K562 (cell line): Measurements from ENCODE around the gene XPOT. TPM values are rescaled to one million over a fixed set of nuclear protein-coding genes. Genes with fewer than 3 reads are reported as not detected.

Source experiments
- BACH1 ChIP-seq: fragments of 200-800 bp; sonication (Bioruptor generic); IDR thresholded peaks from 2 replicates; pipeline ENCODE4 v1.6.1; 2016; ENCODE audit warnings: missing genetic modification characterization, missing compliant biosample characterization
- CBX1 ChIP-seq: sonication (generic); IDR thresholded peaks from 2 replicates; pipeline ENCODE4 v1.6.1; 2016; ENCODE audit warnings: antibody characterized with exemption, low read depth, mild to moderate bottlenecking
- CREB1 ChIP-seq, 2 experiments: sonication (generic) in 1 of 2; formaldehyde crosslinking in 1 of 2; IDR thresholded peaks; 2 replicates each; pipeline versions ENCODE4 v1.6.1 to v1.8.0; 2012 to 2022; ENCODE audit warnings: inconsistent platforms in 1 of 2, mild to moderate bottlenecking in 1 of 2, missing genetic modification reagents in 1 of 2, moderate library complexity in 1 of 2
- CTBP1 ChIP-seq: fragments of 450-650 bp; IDR thresholded peaks from 2 replicates; pipeline ENCODE4 v1.6.1; 2016; ENCODE audit warnings: borderline replicate concordance
- ESRRB ChIP-seq: fragments of 250-450 bp; sonication (Bioruptor Pico); IDR thresholded peaks from 2 replicates; pipeline ENCODE4 v1.5.0; 2020; ENCODE audit warnings: mild to moderate bottlenecking, moderate library complexity, borderline replicate concordance
- HDAC8 ChIP-seq: fragments of 450-650 bp; IDR thresholded peaks from 2 replicates; pipeline ENCODE4 v1.6.1; 2016; ENCODE audit warnings: mild to moderate bottlenecking, missing genetic modification characterization, moderate library complexity, missing compliant biosample characterization
- HLTF ChIP-seq: fragments of 450-650 bp; IDR thresholded peaks from 2 replicates; pipeline ENCODE4 v1.6.1; 2016
- ILF3 ChIP-seq: fragments of 450-650 bp; IDR thresholded peaks from 2 replicates; pipeline ENCODE4 v1.6.1; 2018; ENCODE audit warnings: antibody characterized with exemption, mild to moderate bottlenecking, moderate library complexity, borderline replicate concordance
- KLF13 ChIP-seq: fragments of 450-650 bp; IDR thresholded peaks from 2 replicates; pipeline ENCODE4 v1.6.1; 2016; ENCODE audit warnings: missing genetic modification characterization, low read depth, mild to moderate bottlenecking, missing compliant biosample characterization, moderate library complexity, borderline replicate concordance
- KLF6 ChIP-seq: fragments of 250-450 bp; sonication (Bioruptor Pico); IDR thresholded peaks from 2 replicates; pipeline ENCODE4 v1.4.0; 2020; ENCODE audit warnings: mild to moderate bottlenecking, moderate library complexity, borderline replicate concordance
- NCOA4 ChIP-seq: fragments of 450-650 bp; IDR thresholded peaks from 2 replicates; pipeline ENCODE4 v1.6.1; 2018; ENCODE audit warnings: mild to moderate bottlenecking; ENCODE audit not compliant: partially characterized antibody
- NFIX ChIP-seq: fragments of 250-450 bp; sonication (Bioruptor Pico); IDR thresholded peaks from 2 replicates; pipeline ENCODE4 v1.4.0; 2020; ENCODE audit warnings: low read depth, mild to moderate bottlenecking, moderate library complexity
- NFRKB ChIP-seq: fragments of 450-650 bp; IDR thresholded peaks from 2 replicates; pipeline ENCODE4 v1.6.1; 2016; ENCODE audit warnings: low read depth
- PCBP1 ChIP-seq: fragments of 200-400 bp; formaldehyde crosslinking; IDR thresholded peaks from 2 replicates; pipeline ENCODE4 v1.6.1; 2018; ENCODE audit warnings: mild to moderate bottlenecking, low read depth, low read length; ENCODE audit not compliant: poor library complexity, severe bottlenecking
- POLR2B ChIP-seq: fragments of 450-650 bp; IDR thresholded peaks from 2 replicates; pipeline ENCODE4 v1.6.1; 2018; ENCODE audit warnings: low read depth; ENCODE audit not compliant: partially characterized antibody
- RFX7 ChIP-seq: fragments of 250-450 bp; sonication (Bioruptor Pico); IDR thresholded peaks from 2 replicates; pipeline ENCODE4 v1.5.1; 2021; ENCODE audit warnings: mild to moderate bottlenecking
- SAFB ChIP-seq: fragments of 200-400 bp; formaldehyde crosslinking; IDR thresholded peaks from 2 replicates; pipeline ENCODE4 v1.6.1; 2017; ENCODE audit warnings: low read depth, low read length, borderline replicate concordance
- SIX5 ChIP-seq, 2 experiments: IDR thresholded peaks; 2 replicates each; pipeline ENCODE4 v1.6.1; 2011; ENCODE audit warnings: low read length in 2 of 2, borderline replicate concordance in 1 of 2, low read depth in 1 of 2, mild to moderate bottlenecking in 1 of 2, moderate library complexity in 1 of 2; ENCODE audit not compliant: insufficient read depth in 1 of 2
- SRF ChIP-seq, 2 experiments: fragments of 250-450, 450-650 bp in 1 of 2; sonication (Bioruptor Pico) in 1 of 2; sonication (generic) in 1 of 2; formaldehyde crosslinking; IDR thresholded peaks; 2 replicates each; pipeline versions ENCODE4 v1.5.0 to v1.5.1; 2020 to 2022; ENCODE audit warnings: mild to moderate bottlenecking in 1 of 2, missing genetic modification reagents in 1 of 2
- SRSF9 ChIP-seq: fragments of 200-400 bp; formaldehyde crosslinking; IDR thresholded peaks from 2 replicates; pipeline ENCODE4 v1.6.1; 2017; ENCODE audit warnings: low read depth, low read length, borderline replicate concordance
- TARDBP ChIP-seq: fragments of 450-650 bp; IDR thresholded peaks from 2 replicates; pipeline ENCODE4 v1.6.1; 2016
- TFAM ChIP-seq: fragments of 250-450 bp; sonication (Bioruptor Pico); conservative IDR thresholded peaks from 2 replicates; pipeline ENCODE4 v1.5.0; 2021; ENCODE audit warnings: mild to moderate bottlenecking, moderate library complexity
- ZNF143 ChIP-seq: sonication (generic); formaldehyde crosslinking; IDR thresholded peaks from 2 replicates; pipeline ENCODE4 v1.9.0; 2022; ENCODE audit warnings: mild to moderate bottlenecking, missing genetic modification reagents
- ZNF23 ChIP-seq: fragments of 250-450 bp; sonication (Bioruptor Pico); IDR thresholded peaks from 2 replicates; pipeline ENCODE4 v1.4.0; 2020; ENCODE audit warnings: mild to moderate bottlenecking
- ZNF253 ChIP-seq: fragments of 250-450 bp; sonication (Bioruptor Pico); conservative IDR thresholded peaks from 2 replicates; pipeline ENCODE4 v1.6.1; 2021; ENCODE audit warnings: mild to moderate bottlenecking
- ZNF830 ChIP-seq: fragments of 250-450 bp; sonication (Bioruptor Pico); IDR thresholded peaks from 2 replicates; pipeline ENCODE4 v1.5.0; 2021; ENCODE audit warnings: mild to moderate bottlenecking
- polyA plus RNA-seq, 8 experiments: library from polyadenylated mRNA; depleted of rRNA in 4 of 8; stranded (reverse) in 5 of 8; unstranded in 3 of 8; fragments of >200 nt; fragmentation: Nextera tagmentation in 2 of 8; fragmentation: Illumina TruSeq in 1 of 8; extraction: Ambion mirVana in 2 of 8; extraction: Trizol in 1 of 8; gene quantifications; 2 replicates each; pipeline versions ENCODE4 v1.2.1 to v1.2.3, GENCODE V29; 2011 to 2014; ENCODE audit warnings: inconsistent platforms in 1 of 8, missing spikeins in 1 of 8
- total RNA-seq, 7 experiments: library from RNA; depleted of rRNA in 6 of 7; stranded (reverse); fragments of >200 nt in 6 of 7; fragmentation: Illumina TruSeq in 2 of 7; extraction: Trizol in 2 of 7; gene quantifications; 2 replicates each; pipeline versions ENCODE4 v1.2.1 to v1.2.3, GENCODE V29; 2011 to 2021; ENCODE audit warnings: low replicate concordance in 1 of 7
- TF ChIP-seq, protein P1 (sequence below): fragments of 250-450 bp; sonication (Bioruptor Pico); IDR thresholded peaks from 2 replicates; pipeline ENCODE4 v1.8.0; 2021; ENCODE audit warnings: borderline replicate concordance, mild to moderate bottlenecking, moderate library complexity; ENCODE audit not compliant: poor library complexity, severe bottlenecking
- TF ChIP-seq, protein P2 (sequence below): sonication (generic); formaldehyde crosslinking; IDR thresholded peaks from 2 replicates; pipeline ENCODE4 v1.8.1; 2023; ENCODE audit warnings: mild to moderate bottlenecking, missing genetic modification reagents

XPOT gene
- total and polyA plus RNA-seq, 9 of the 15 experiments (the other 6 are each of a cell fraction or from before 2014, with no cell fraction given) = 26.2 to 192 (median 102) TPM

DNA sequence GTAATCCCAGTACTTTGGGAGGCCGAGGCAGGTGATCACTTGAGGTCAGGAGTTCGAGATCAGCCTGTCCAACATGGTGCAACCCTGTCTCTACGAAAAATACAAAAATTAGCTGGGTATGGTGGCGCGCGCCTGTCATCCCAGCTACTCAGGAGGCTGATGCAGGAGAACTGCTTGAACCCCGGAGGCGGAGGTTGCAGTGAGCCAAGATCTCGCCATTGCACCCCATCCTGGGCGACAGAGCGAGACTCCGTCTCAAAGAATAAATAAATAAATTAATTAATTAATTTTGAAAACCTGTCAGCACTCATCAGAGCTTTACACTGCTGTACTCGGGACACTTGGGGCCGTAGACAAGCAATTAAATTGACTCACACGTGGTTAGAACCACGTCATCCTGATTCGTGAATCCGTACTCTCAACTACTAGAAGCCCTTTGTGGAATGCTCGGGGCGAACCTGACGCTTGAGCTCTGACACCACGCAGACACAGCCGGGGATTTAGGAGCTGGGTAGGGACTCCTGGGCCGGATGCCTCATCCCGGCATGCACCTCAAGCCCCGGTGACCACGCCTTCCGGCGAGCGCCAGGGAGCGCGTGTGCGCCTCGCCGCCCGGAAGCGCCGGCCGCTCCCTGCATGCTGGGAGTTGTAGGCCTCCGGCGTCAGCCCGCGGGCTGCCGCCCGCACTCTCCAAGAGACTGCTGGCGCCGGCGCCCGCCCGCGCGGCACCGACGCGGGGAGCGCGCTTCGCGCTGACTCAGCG is at the start of gene XPOT (continued):
- no peak for TF ChIP-seq SRSF9
- no peak for TF ChIP-seq HDAC8 (tag)
- TF ChIP-seq HLTF = no peak
- TF ChIP-seq ESRRB (CRISPR knock-in tag) = no peak
- no peak for TF ChIP-seq TARDBP
- peak; percentile 90 for TF ChIP-seq CREB1 (IDR thresholded peaks at IDR 0.05)
- TF ChIP-seq CREB1 (CRISPR knock-in tag; IDR thresholded peaks at IDR 0.05) = peak; percentile 77; the same call in 1 of the 2 replicates
- no peak for TF ChIP-seq RFX7 (CRISPR knock-in tag)
- no peak for TF ChIP-seq NFIX (CRISPR knock-in tag)
- no peak for TF ChIP-seq SAFB
- TF ChIP-seq, protein P1, sequence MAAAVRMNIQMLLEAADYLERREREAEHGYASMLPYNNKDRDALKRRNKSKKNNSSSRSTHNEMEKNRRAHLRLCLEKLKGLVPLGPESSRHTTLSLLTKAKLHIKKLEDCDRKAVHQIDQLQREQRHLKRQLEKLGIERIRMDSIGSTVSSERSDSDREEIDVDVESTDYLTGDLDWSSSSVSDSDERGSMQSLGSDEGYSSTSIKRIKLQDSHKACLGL = no peak
- no peak for TF ChIP-seq ILF3
- TF ChIP-seq ZNF253 (CRISPR knock-in tag) = no peak
- TF ChIP-seq, protein P2, sequence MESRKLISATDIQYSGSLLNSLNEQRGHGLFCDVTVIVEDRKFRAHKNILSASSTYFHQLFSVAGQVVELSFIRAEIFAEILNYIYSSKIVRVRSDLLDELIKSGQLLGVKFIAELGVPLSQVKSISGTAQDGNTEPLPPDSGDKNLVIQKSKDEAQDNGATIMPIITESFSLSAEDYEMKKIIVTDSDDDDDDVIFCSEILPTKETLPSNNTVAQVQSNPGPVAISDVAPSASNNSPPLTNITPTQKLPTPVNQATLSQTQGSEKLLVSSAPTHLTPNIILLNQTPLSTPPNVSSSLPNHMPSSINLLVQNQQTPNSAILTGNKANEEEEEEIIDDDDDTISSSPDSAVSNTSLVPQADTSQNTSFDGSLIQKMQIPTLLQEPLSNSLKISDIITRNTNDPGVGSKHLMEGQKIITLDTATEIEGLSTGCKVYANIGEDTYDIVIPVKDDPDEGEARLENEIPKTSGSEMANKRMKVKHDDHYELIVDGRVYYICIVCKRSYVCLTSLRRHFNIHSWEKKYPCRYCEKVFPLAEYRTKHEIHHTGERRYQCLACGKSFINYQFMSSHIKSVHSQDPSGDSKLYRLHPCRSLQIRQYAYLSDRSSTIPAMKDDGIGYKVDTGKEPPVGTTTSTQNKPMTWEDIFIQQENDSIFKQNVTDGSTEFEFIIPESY (CRISPR knock-in tag) = 0 out of 2 replicates have a peak, but pooled peaks have one; percentile 22
- TF ChIP-seq CTBP1 = peak; percentile 84; the same call in 1 of the 2 replicates
- no peak for TF ChIP-seq ZNF830 (CRISPR knock-in tag)
- TF ChIP-seq CBX1 = 0 out of 2 replicates have a peak, but pooled peaks have one; percentile 23
- TF ChIP-seq POLR2B = peak; percentile 62
- peak; percentile 11; the same call in 1 of the 2 replicates for TF ChIP-seq NFRKB
- TF ChIP-seq ZNF23 (CRISPR knock-in tag) = no peak
- no peak for TF ChIP-seq TFAM
- TF ChIP-seq NCOA4 = no peak
- TF ChIP-seq BACH1 = 0 out of 2 replicates have a peak, but pooled peaks have one; percentile 15
- TF ChIP-seq ZNF143 (CRISPR knock-in tag) = peak; percentile 87
- TF ChIP-seq PCBP1 = no peak
- TF ChIP-seq SRF (CRISPR knock-in tag; IDR thresholded peaks at IDR 0.05) = no peak
- no peak for TF ChIP-seq KLF13 (tag)
- peak; percentile 41; the same call in 1 of the 2 replicates for TF ChIP-seq KLF6 (CRISPR knock-in tag)
- peak; percentile 78 to 79; a peak in 3 of 4 replicates for TF ChIP-seq SIX5 (IDR thresholded peaks at IDR 0.05; ENCODE audit: borderline replicate concordance in 1 of 2, insufficient read depth in 1 of 2, low read depth in 1 of 2, low read length in 2 of 2)
